Gastroesophageal sphincter (tissue), 4 donors: ENCODE results near the gene VAMP8. TPM values are rescaled to one million over a fixed set of nuclear protein-coding genes. Genes with fewer than 3 reads are reported as not detected.

Source experiments
- ATAC-seq: fragments of 150-250 bp; one replicate; pipeline ENCODE4 v1.9.1; 2016; ENCODE audit warnings: mild to moderate bottlenecking, moderate library complexity
- H3K27ac ChIP-seq, 4 donors: fragments of 200-600 bp; sonication (generic) in 3 of 4; 1 replicate in 3 of 4; 2 replicates in 1 of 4; pipeline ENCODE4 v1.5.1; 2016 to 2019
- H3K27me3 ChIP-seq: fragments of 200-600 bp; sonication (generic); one replicate; pipeline ENCODE4 v1.5.1; 2019
- H3K36me3 ChIP-seq, 2 donors: fragments of 200-600 bp; sonication (generic); one replicate each; pipeline ENCODE4 v1.5.1; 2019; ENCODE audit warnings: control low read depth in 1 of 2
- H3K4me1 ChIP-seq, 3 donors: fragments of 200-600 bp; sonication (generic); 1 replicate in 2 of 3; 2 replicates in 1 of 3; pipeline ENCODE4 v1.5.1; 2016 to 2019; ENCODE audit warnings: control low read depth in 2 of 3
- H3K4me3 ChIP-seq, 2 donors: fragments of 200-600 bp; sonication (generic); one replicate each; pipeline ENCODE4 v1.5.1; 2019; ENCODE audit warnings: mild to moderate bottlenecking in 1 of 2, moderate library complexity in 1 of 2
- H3K9me3 ChIP-seq, 3 donors: fragments of 200-600 bp; sonication (generic); one replicate each; pipeline ENCODE4 v1.5.1; 2017 to 2019; ENCODE audit warnings: control low read depth in 2 of 3
- CTCF ChIP-seq, 4 experiments: fragments of 200-600 bp in 2 of 4; fragments of 450-650 bp in 2 of 4; sonication (generic) in 1 of 4; IDR thresholded peaks; one replicate each; pipeline ENCODE4 v1.5.1; 2017 to 2019; ENCODE audit warnings: antibody characterized with exemption in 4 of 4, mild to moderate bottlenecking in 2 of 4, moderate library complexity in 2 of 4
- EP300 ChIP-seq: sonication (generic); formaldehyde crosslinking; IDR thresholded peaks from one replicate; pipeline ENCODE4 v1.6.1; 2017; ENCODE audit warnings: antibody characterized with exemption, mild to moderate bottlenecking
- POLR2A ChIP-seq, 2 donors: fragments of 450-650 bp; IDR thresholded peaks; one replicate each; pipeline ENCODE4 v1.6.1; 2017; ENCODE audit warnings: antibody characterized with exemption in 2 of 2, mild to moderate bottlenecking in 2 of 2, moderate library complexity in 1 of 2
- POLR2AphosphoS5 ChIP-seq: sonication (generic); formaldehyde crosslinking; IDR thresholded peaks from one replicate; pipeline ENCODE4 v1.6.1; 2017; ENCODE audit warnings: antibody characterized with exemption
- WGBS, 2 donors: methylation state at CpG; one replicate each; pipeline ENCODE4 v1.1.5; 2018; ENCODE audit warnings: low coverage in 1 of 2; 5-methylcytosine and 5-hydroxymethylcytosine counted together
- total RNA-seq, 4 donors: library from RNA; depleted of rRNA; stranded (reverse); fragments of >200 nt; gene quantifications; one replicate each; pipeline ENCODE4 v1.1.0, GENCODE V29; 2016

VAMP8 gene
- total RNA-seq, 4 donors from 2014 or later = 4.9 to 30.5 (median 13.6) TPM; not detected in 1

- peaks cover 0 to 54% of the 10 kb centered on the region in 2 donors for H3K36me3 ChIP-seq
- H3K4me1 ChIP-seq = peaks cover 0 to 82% (median 24%) of the 10 kb centered on the region in 3 donors
- H3K27me3 ChIP-seq = no peaks in the 10 kb centered on the region
- ATAC-seq = no peak
- WGBS, 2 donors = 58 to 100% methylated on average over 1 to 4 of the region's 5 CpGs
- H3K27ac ChIP-seq = peak overlapping the region in 2 of 4 donors; percentile 93 to 95
- TF ChIP-seq CTCF (IDR thresholded peaks at IDR 0.05) = no peak
- TF ChIP-seq POLR2A (IDR thresholded peaks at IDR 0.05) = no peak
- TF ChIP-seq POLR2AphosphoS5 = no peak
- TF ChIP-seq EP300 = no peak
- no peak overlapping the region for H3K4me3 ChIP-seq
- no peaks in the 10 kb centered on the region for H3K9me3 ChIP-seq
Measured at GRCh38 chr2:85597241-85597640, 19.9 kb downstream of the VAMP8 start.

- peaks cover 0 to 81% (median 27%) of the 10 kb centered on the region in 3 donors for H3K4me1 ChIP-seq
- TF ChIP-seq POLR2A (IDR thresholded peaks at IDR 0.05) (no peak), EP300 (no peak), CTCF (IDR thresholded peaks at IDR 0.05) (no peak), POLR2AphosphoS5 (no peak)
- ATAC-seq = no peak
- WGBS, 2 donors = 29 to 53% methylated on average over 1 to 6 of the region's 14 CpGs
- no peak overlapping the region for H3K4me3 ChIP-seq
- no peak overlapping the region for H3K27ac ChIP-seq
- H3K9me3 ChIP-seq = no peaks in the 10 kb centered on the region
- peaks cover 0 to 48% of the 10 kb centered on the region in 2 donors for H3K36me3 ChIP-seq
- no peaks in the 10 kb centered on the region for H3K27me3 ChIP-seq
Measured at GRCh38 chr2:85598594-85599340, 21.4 kb downstream of the VAMP8 start.

GRCh38 chr2:85599468-85600234 lies 22.3 kb downstream of the VAMP8 start:
- 40 to 55% methylated on average over 3 to 4 of the region's 17 CpGs for WGBS, 2 donors
- ATAC-seq = no peak
- Histone ChIP-seq H3K9me3 (no peaks in the 10 kb centered on the region), H3K27me3 (no peaks in the 10 kb centered on the region), H3K4me1 (peaks cover 3 to 81% (median 30%) of the 10 kb centered on the region in 3 donors), H3K4me3 (no peak overlapping the region), H3K36me3 (peaks cover 0 to 48% of the 10 kb centered on the region in 2 donors), H3K27ac (peak overlapping the region in 2 of 4 donors; percentile 45 to 56)
- TF ChIP-seq CTCF (IDR thresholded peaks at IDR 0.05) (no peak), EP300 (no peak), POLR2AphosphoS5 (no peak), POLR2A (IDR thresholded peaks at IDR 0.05) (no peak)

GRCh38 chr2:85600235-85600575 lies 22.8 kb downstream of the VAMP8 start:
- no peak overlapping the region for H3K4me3 ChIP-seq
- WGBS, 2 donors = 48 to 83% methylated on average over 1 to 2 of the region's 3 CpGs
- H3K27me3 ChIP-seq = no peaks in the 10 kb centered on the region
- H3K4me1 ChIP-seq = peaks cover 3 to 82% (median 33%) of the 10 kb centered on the region in 3 donors
- peaks cover 0 to 48% of the 10 kb centered on the region in 2 donors for H3K36me3 ChIP-seq
- no peak for ATAC-seq
- H3K9me3 ChIP-seq = no peaks in the 10 kb centered on the region
- TF ChIP-seq POLR2A (IDR thresholded peaks at IDR 0.05) (no peak), CTCF (IDR thresholded peaks at IDR 0.05) (no peak), POLR2AphosphoS5 (no peak), EP300 (no peak)
- peak overlapping the region in 2 of 4 donors; percentile 45 to 56 for H3K27ac ChIP-seq
